Esophagus squamous epithelium (tissue), 5 donors: ENCODE measurements around the gene EXD2. TPM values are rescaled to one million over a fixed set of nuclear protein-coding genes. Genes with fewer than 3 reads are reported as not detected.
"Not testable (repeated sequence)": the region's sequence is repeated elsewhere in the genome, so short reads cannot be mapped to it uniquely, and the experiment has no call there.

Source experiments
- DNase-seq: peaks from one replicate; lab custom pipeline; 2025; lab: John Stamatoyannopoulos, UW
- H3K27ac ChIP-seq, 4 donors: fragments of 200-600 bp; sonication (generic); one replicate each; pipeline ENCODE4 v1.5.1; 2016 to 2019; ENCODE audit warnings: mild to moderate bottlenecking in 1 of 4
- H3K27me3 ChIP-seq, 4 donors: fragments of 200-600 bp; sonication (generic); 1 replicate in 3 of 4; 2 replicates in 1 of 4; pipeline versions ENCODE4 v1.5.1 to v1.6.0; 2017 to 2021; ENCODE audit warnings: antibody characterized with exemption in 1 of 4
- H3K36me3 ChIP-seq, 3 donors: fragments of 200-600 bp; sonication (generic); one replicate each; pipeline ENCODE4 v1.5.1; 2016 to 2019
- H3K4me1 ChIP-seq, 3 donors: fragments of 200-600 bp; sonication (generic); one replicate each; pipeline ENCODE4 v1.5.1; 2017 to 2019
- H3K4me3 ChIP-seq, 4 donors: fragments of 200-600 bp; sonication (generic); 1 replicate in 3 of 4; 2 replicates in 1 of 4; pipeline ENCODE4 v1.5.1; 2016 to 2019; ENCODE audit warnings: mild to moderate bottlenecking in 2 of 4, moderate library complexity in 1 of 4
- H3K9me3 ChIP-seq, 3 donors: fragments of 200-600 bp; sonication (generic); one replicate each; pipeline ENCODE4 v1.5.1; 2016 to 2019
- POLR2A ChIP-seq, 4 donors: fragments of 450-650 bp; IDR thresholded peaks; one replicate each; pipeline ENCODE4 v1.6.1; 2017; ENCODE audit warnings: antibody characterized with exemption in 4 of 4, mild to moderate bottlenecking in 4 of 4, moderate library complexity in 3 of 4
- WGBS, 2 donors: methylation state at CpG; one replicate each; pipeline ENCODE4 v1.1.5; 2018; 5-methylcytosine and 5-hydroxymethylcytosine counted together
- intact Hi-C: fragments of 100-400 bp; cut with DNase I; formaldehyde crosslinking; loops from one replicate; pipeline ENCODE4 v1.15.0; 2022
- total RNA-seq, 4 donors: library from RNA; depleted of rRNA; stranded (reverse); fragments of >200 nt; gene quantifications; one replicate each; pipeline ENCODE4 v1.1.0, GENCODE V29; 2016
- TF ChIP-seq, protein P1 (sequence below), 6 experiments: fragments of 450-650 bp in 4 of 6; fragments of 200-600 bp in 2 of 6; sonication (generic) in 2 of 6; IDR thresholded peaks; one replicate each; pipeline ENCODE4 v1.5.1; 2016 to 2019; ENCODE audit warnings: antibody characterized with exemption in 6 of 6, mild to moderate bottlenecking in 4 of 6, moderate library complexity in 4 of 6
- donor health status: DM: yes; HTN: yes; CAD: no.

Gene EXD2
- total RNA-seq, 4 donors from 2014 or later, result 12.3 to 22.9 (median 19.9) TPM

GRCh38 chr14:69270795-69271708, 79.8 kb downstream of the EXD2 start:
- intact Hi-C loops, result no loop called here
- H3K27ac ChIP-seq, result no peak overlapping the region
- 72 to 77% methylated on average over 13 to 14 of the region's 21 CpGs for WGBS, 2 donors
- H3K4me3 ChIP-seq, result no peak overlapping the region
- H3K27me3 ChIP-seq, result peaks cover 0 to 9% (median 0%) of the 10 kb centered on the region in 4 donors
- no peak for DNase-seq
- TF ChIP-seq, protein P1, sequence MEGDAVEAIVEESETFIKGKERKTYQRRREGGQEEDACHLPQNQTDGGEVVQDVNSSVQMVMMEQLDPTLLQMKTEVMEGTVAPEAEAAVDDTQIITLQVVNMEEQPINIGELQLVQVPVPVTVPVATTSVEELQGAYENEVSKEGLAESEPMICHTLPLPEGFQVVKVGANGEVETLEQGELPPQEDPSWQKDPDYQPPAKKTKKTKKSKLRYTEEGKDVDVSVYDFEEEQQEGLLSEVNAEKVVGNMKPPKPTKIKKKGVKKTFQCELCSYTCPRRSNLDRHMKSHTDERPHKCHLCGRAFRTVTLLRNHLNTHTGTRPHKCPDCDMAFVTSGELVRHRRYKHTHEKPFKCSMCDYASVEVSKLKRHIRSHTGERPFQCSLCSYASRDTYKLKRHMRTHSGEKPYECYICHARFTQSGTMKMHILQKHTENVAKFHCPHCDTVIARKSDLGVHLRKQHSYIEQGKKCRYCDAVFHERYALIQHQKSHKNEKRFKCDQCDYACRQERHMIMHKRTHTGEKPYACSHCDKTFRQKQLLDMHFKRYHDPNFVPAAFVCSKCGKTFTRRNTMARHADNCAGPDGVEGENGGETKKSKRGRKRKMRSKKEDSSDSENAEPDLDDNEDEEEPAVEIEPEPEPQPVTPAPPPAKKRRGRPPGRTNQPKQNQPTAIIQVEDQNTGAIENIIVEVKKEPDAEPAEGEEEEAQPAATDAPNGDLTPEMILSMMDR (IDR thresholded peaks at IDR 0.05), result no peak
- TF ChIP-seq POLR2A (IDR thresholded peaks at IDR 0.05), result no peak
- H3K9me3 ChIP-seq, result no peaks in the 10 kb centered on the region
- no peaks in the 10 kb centered on the region for H3K36me3 ChIP-seq
- no peaks in the 10 kb centered on the region for H3K4me1 ChIP-seq

DNA sequence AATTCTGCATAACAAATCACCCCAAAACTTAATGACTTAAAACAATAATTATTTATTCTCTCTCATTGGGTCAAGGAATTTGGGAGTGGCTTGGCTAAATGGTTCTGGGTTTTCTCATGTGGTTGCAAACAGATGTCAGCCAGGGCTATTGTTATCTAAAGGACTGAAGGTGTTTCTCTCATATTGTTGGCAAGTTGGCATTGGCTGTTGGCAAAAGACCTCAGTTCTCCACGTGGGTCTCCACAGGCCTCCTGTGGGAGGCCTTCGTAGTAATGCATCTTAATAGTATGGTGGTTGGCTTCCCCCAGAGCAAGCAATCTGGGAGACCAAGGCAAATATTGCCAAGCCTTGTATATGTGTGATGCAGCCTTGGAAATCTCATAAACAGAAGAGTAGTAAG, 83.0 kb downstream of the EXD2 start:
- Histone ChIP-seq H3K27ac (no peak overlapping the region), H3K9me3 (no peaks in the 10 kb centered on the region), H3K4me1 (no peaks in the 10 kb centered on the region), H3K27me3 (no peaks in the 10 kb centered on the region), H3K36me3 (no peaks in the 10 kb centered on the region), H3K4me3 (no peak overlapping the region)
- TF ChIP-seq POLR2A (IDR thresholded peaks at IDR 0.05), result no peak
- TF ChIP-seq, protein P1 (IDR thresholded peaks at IDR 0.05), result no peak
- intact Hi-C loops, result no loop called here
- WGBS, 2 donors, result 17 to 64% methylated on average over 1 to 2 of the region's 2 CpGs
- no peak for DNase-seq

- 96 to 100% methylated on average over 2 of the region's 2 CpGs for WGBS, 2 donors
- intact Hi-C loops, result no loop called here
- Histone ChIP-seq H3K36me3 (no peaks in the 10 kb centered on the region), H3K4me3 (no peak overlapping the region), H3K27ac (no peak overlapping the region), H3K4me1 (no peaks in the 10 kb centered on the region), H3K27me3 (no peaks in the 10 kb centered on the region), H3K9me3 (no peaks in the 10 kb centered on the region)
- TF ChIP-seq, protein P1 (IDR thresholded peaks at IDR 0.05), result no peak
- no peak for TF ChIP-seq POLR2A (IDR thresholded peaks at IDR 0.05)
- no peak for DNase-seq
These were observed 84.0 kb downstream of the EXD2 start for GRCh38 chr14:69275331-69275730.

GRCh38 chr14:69277356-69277755, 86.1 kb downstream of the EXD2 start:
- H3K4me3 ChIP-seq, H3K4me1 ChIP-seq, H3K27ac ChIP-seq, H3K27me3 ChIP-seq, H3K36me3 ChIP-seq, intact Hi-C loops, DNase-seq, H3K9me3 ChIP-seq: not testable (repeated sequence)
- WGBS, 2 donors, result 86 to 89% methylated on average over 3 of the region's 3 CpGs

- DNase-seq, result no peak
- TF ChIP-seq, protein P1 (IDR thresholded peaks at IDR 0.05), result no peak
- no peak for TF ChIP-seq POLR2A (IDR thresholded peaks at IDR 0.05)
- intact Hi-C loops, result no loop called here
- Histone ChIP-seq H3K27ac (no peak overlapping the region), H3K9me3 (no peaks in the 10 kb centered on the region), H3K4me3 (no peak overlapping the region), H3K4me1 (no peaks in the 10 kb centered on the region), H3K27me3 (no peaks in the 10 kb centered on the region), H3K36me3 (no peaks in the 10 kb centered on the region)
- WGBS, 2 donors, result 78 to 82% methylated on average over 5 to 9 of the region's 9 CpGs
These were observed 89.5 kb downstream of the EXD2 start for GRCh38 chr14:69280746-69281291.
